Measurements from ENCODE around the gene DTNA.
"Not testable (repeated sequence)": the region's sequence is repeated elsewhere in the genome, so short reads cannot be mapped to it uniquely, and the experiment has no call there.

DTNA gene

GRCh38 chr18:34709750-34710441 is at the start of gene DTNA:
DTNA (plus strand) TSS chr18:34710298; CDS start chr18:34755977, 45,679 bp downstream.
- Histone ChIP-seq H3K4me1 (ENCODE audit: control insufficient read depth in 1 of 2, insufficient read depth in 2 of 2, low read length in 2 of 2) (peaks cover 0 to 13% of the 10 kb centered on the region in 2 donors), H3K36me3 (ENCODE audit: control insufficient read depth in 1 of 2, insufficient read depth in 2 of 2, low read length in 2 of 2) (no peaks in the 10 kb centered on the region), H3K27me3 (ENCODE audit: low read depth, low read length) (no peaks in the 10 kb centered on the region), H3K4me3 (ENCODE audit: low read depth in 1 of 2, low read length in 2 of 2) (peak within 1 kb of the TSS; percentile 3 to 38), H3K27ac (ENCODE audit: low read length) (peak within 1 kb of the TSS; percentile 80), H3K9me3 (ENCODE audit: control insufficient read depth in 1 of 2, low read length in 2 of 2) (no peaks in the 10 kb centered on the region)

- Histone ChIP-seq H3K4me1 (ENCODE audit: control insufficient read depth in 1 of 2, insufficient read depth in 2 of 2, low read length in 2 of 2) (peaks cover 0 to 3% of the 10 kb centered on the region in 2 donors), H3K27ac (ENCODE audit: low read length) (no peak overlapping the region)
Observed at GRCh38 chr18:34660572-34660971, 49.5 kb upstream of the DTNA start.

GRCh38 chr18:34661464-34662087 is 48.5 kb upstream of the DTNA start:
- no peaks in the 10 kb centered on the region for H3K9me3 ChIP-seq (ENCODE audit: control insufficient read depth in 1 of 2, low read length in 2 of 2)
- no peak overlapping the region for H3K4me3 ChIP-seq (ENCODE audit: low read depth in 1 of 2, low read length in 2 of 2)
- H3K4me1 ChIP-seq (ENCODE audit: control insufficient read depth in 1 of 2, insufficient read depth in 2 of 2, low read length in 2 of 2), result peaks cover 0 to 3% of the 10 kb centered on the region in 2 donors
- H3K27ac ChIP-seq (ENCODE audit: low read length), result no peak overlapping the region
- H3K27me3 ChIP-seq (ENCODE audit: low read depth, low read length), result no peaks in the 10 kb centered on the region
- no peaks in the 10 kb centered on the region for H3K36me3 ChIP-seq (ENCODE audit: control insufficient read depth in 1 of 2, insufficient read depth in 2 of 2, low read length in 2 of 2)

More at GRCh38 chr18:34660572-34660971, 49.5 kb upstream of the DTNA start:
- Histone ChIP-seq H3K27me3 (ENCODE audit: low read depth, low read length) (no peaks in the 10 kb centered on the region), H3K4me3 (ENCODE audit: low read depth in 1 of 2, low read length in 2 of 2) (no peak overlapping the region), H3K36me3 (ENCODE audit: control insufficient read depth in 1 of 2, insufficient read depth in 2 of 2, low read length in 2 of 2) (no peaks in the 10 kb centered on the region), H3K9me3 (ENCODE audit: control insufficient read depth in 1 of 2, low read length in 2 of 2) (no peaks in the 10 kb centered on the region)

GRCh38 chr18:34676816-34677574 is 33.1 kb upstream of the DTNA start:
- Histone ChIP-seq H3K36me3 (ENCODE audit: control insufficient read depth in 1 of 2, insufficient read depth in 2 of 2, low read length in 2 of 2) (peaks cover 0 to 3% of the 10 kb centered on the region in 2 donors), H3K27ac (ENCODE audit: low read length) (no peak overlapping the region), H3K9me3 (ENCODE audit: control insufficient read depth in 1 of 2, low read length in 2 of 2) (no peaks in the 10 kb centered on the region), H3K4me3 (ENCODE audit: low read depth in 1 of 2, low read length in 2 of 2) (no peak overlapping the region), H3K27me3 (ENCODE audit: low read depth, low read length) (no peaks in the 10 kb centered on the region), H3K4me1 (ENCODE audit: control insufficient read depth in 1 of 2, insufficient read depth in 2 of 2, low read length in 2 of 2) (no peaks in the 10 kb centered on the region)

- H3K36me3 ChIP-seq (ENCODE audit: control insufficient read depth in 1 of 2, insufficient read depth in 2 of 2, low read length in 2 of 2); H3K27me3 ChIP-seq (ENCODE audit: low read depth, low read length); H3K9me3 ChIP-seq (ENCODE audit: control insufficient read depth in 1 of 2, low read length in 2 of 2); H3K27ac ChIP-seq (ENCODE audit: low read length); H3K4me1 ChIP-seq (ENCODE audit: control insufficient read depth in 1 of 2, insufficient read depth in 2 of 2, low read length in 2 of 2); H3K4me3 ChIP-seq (ENCODE audit: low read depth in 1 of 2, low read length in 2 of 2): not testable (repeated sequence)
Observed at GRCh38 chr18:34689750-34690149, 20.3 kb upstream of the DTNA start.

- no peak overlapping the region for H3K27ac ChIP-seq (ENCODE audit: low read length)
- H3K4me3 ChIP-seq (ENCODE audit: low read depth in 1 of 2, low read length in 2 of 2), result no peak overlapping the region
- H3K4me1 ChIP-seq (ENCODE audit: control insufficient read depth in 1 of 2, insufficient read depth in 2 of 2, low read length in 2 of 2), result peaks cover 0 to 3% of the 10 kb centered on the region in 2 donors
- no peaks in the 10 kb centered on the region for H3K27me3 ChIP-seq (ENCODE audit: low read depth, low read length)
- H3K36me3 ChIP-seq (ENCODE audit: control insufficient read depth in 1 of 2, insufficient read depth in 2 of 2, low read length in 2 of 2), result no peaks in the 10 kb centered on the region
- H3K9me3 ChIP-seq (ENCODE audit: control insufficient read depth in 1 of 2, low read length in 2 of 2), result no peaks in the 10 kb centered on the region
Observed at GRCh38 chr18:34691614-34692013, 18.5 kb upstream of the DTNA start.

- Histone ChIP-seq H3K36me3 (ENCODE audit: control insufficient read depth in 1 of 2, insufficient read depth in 2 of 2, low read length in 2 of 2) (peaks cover 0 to 12% of the 10 kb centered on the region in 2 donors), H3K4me1 (ENCODE audit: control insufficient read depth in 1 of 2, insufficient read depth in 2 of 2, low read length in 2 of 2) (peaks cover 0 to 3% of the 10 kb centered on the region in 2 donors), H3K27me3 (ENCODE audit: low read depth, low read length) (no peaks in the 10 kb centered on the region), H3K4me3 (ENCODE audit: low read depth in 1 of 2, low read length in 2 of 2) (no peak overlapping the region), H3K27ac (ENCODE audit: low read length) (no peak overlapping the region), H3K9me3 (ENCODE audit: control insufficient read depth in 1 of 2, low read length in 2 of 2) (no peaks in the 10 kb centered on the region)
Observed at GRCh38 chr18:34694591-34695165, 15.4 kb upstream of the DTNA start.

GRCh38 chr18:34695310-34695709 is 14.8 kb upstream of the DTNA start:
- Histone ChIP-seq H3K4me1 (ENCODE audit: control insufficient read depth in 1 of 2, insufficient read depth in 2 of 2, low read length in 2 of 2) (peaks cover 0 to 3% of the 10 kb centered on the region in 2 donors), H3K27me3 (ENCODE audit: low read depth, low read length) (no peaks in the 10 kb centered on the region), H3K36me3 (ENCODE audit: control insufficient read depth in 1 of 2, insufficient read depth in 2 of 2, low read length in 2 of 2) (peaks cover 0 to 12% of the 10 kb centered on the region in 2 donors), H3K27ac (ENCODE audit: low read length) (no peak overlapping the region), H3K9me3 (ENCODE audit: control insufficient read depth in 1 of 2, low read length in 2 of 2) (no peaks in the 10 kb centered on the region), H3K4me3 (ENCODE audit: low read depth in 1 of 2, low read length in 2 of 2) (no peak overlapping the region)

- Histone ChIP-seq H3K9me3 (ENCODE audit: control insufficient read depth in 1 of 2, low read length in 2 of 2) (no peaks in the 10 kb centered on the region), H3K4me1 (ENCODE audit: control insufficient read depth in 1 of 2, insufficient read depth in 2 of 2, low read length in 2 of 2) (peaks cover 0 to 3% of the 10 kb centered on the region in 2 donors), H3K27ac (ENCODE audit: low read length) (no peak overlapping the region), H3K27me3 (ENCODE audit: low read depth, low read length) (no peaks in the 10 kb centered on the region), H3K4me3 (ENCODE audit: low read depth in 1 of 2, low read length in 2 of 2) (no peak overlapping the region), H3K36me3 (ENCODE audit: control insufficient read depth in 1 of 2, insufficient read depth in 2 of 2, low read length in 2 of 2) (peaks cover 0 to 12% of the 10 kb centered on the region in 2 donors)
Observed at GRCh38 chr18:34696671-34697070, 13.4 kb upstream of the DTNA start.

- no peaks in the 10 kb centered on the region for H3K27me3 ChIP-seq (ENCODE audit: low read depth, low read length)
- peaks cover 0 to 12% of the 10 kb centered on the region in 2 donors for H3K36me3 ChIP-seq (ENCODE audit: control insufficient read depth in 1 of 2, insufficient read depth in 2 of 2, low read length in 2 of 2)
- H3K9me3 ChIP-seq (ENCODE audit: control insufficient read depth in 1 of 2, low read length in 2 of 2), result no peaks in the 10 kb centered on the region
- no peak overlapping the region for H3K27ac ChIP-seq (ENCODE audit: low read length)
- H3K4me1 ChIP-seq (ENCODE audit: control insufficient read depth in 1 of 2, insufficient read depth in 2 of 2, low read length in 2 of 2), result no peaks in the 10 kb centered on the region
- no peak overlapping the region for H3K4me3 ChIP-seq (ENCODE audit: low read depth in 1 of 2, low read length in 2 of 2)
Observed at GRCh38 chr18:34697233-34697632, 12.9 kb upstream of the DTNA start.

- Histone ChIP-seq H3K4me3 (ENCODE audit: low read depth in 1 of 2, low read length in 2 of 2) (no peak overlapping the region), H3K27ac (ENCODE audit: low read length) (no peak overlapping the region), H3K9me3 (ENCODE audit: control insufficient read depth in 1 of 2, low read length in 2 of 2) (no peaks in the 10 kb centered on the region), H3K27me3 (ENCODE audit: low read depth, low read length) (no peaks in the 10 kb centered on the region), H3K4me1 (ENCODE audit: control insufficient read depth in 1 of 2, insufficient read depth in 2 of 2, low read length in 2 of 2) (no peaks in the 10 kb centered on the region), H3K36me3 (ENCODE audit: control insufficient read depth in 1 of 2, insufficient read depth in 2 of 2, low read length in 2 of 2) (peaks cover 0 to 12% of the 10 kb centered on the region in 2 donors)
Observed at GRCh38 chr18:34697891-34698290, 12.2 kb upstream of the DTNA start.
